Gastroesophageal sphincter (tissue), 3 donors: ENCODE data around the gene CD47.

Experiments used
- EP300 ChIP-seq: sonication (generic); formaldehyde crosslinking; IDR thresholded peaks from one replicate; pipeline ENCODE4 v1.6.1; 2017; ENCODE audit warnings: antibody characterized with exemption, mild to moderate bottlenecking
- POLR2AphosphoS5 ChIP-seq: sonication (generic); formaldehyde crosslinking; IDR thresholded peaks from one replicate; pipeline ENCODE4 v1.6.1; 2017; ENCODE audit warnings: antibody characterized with exemption
- TF ChIP-seq, protein P1 (sequence below), 4 experiments: fragments of 200-600 bp in 2 of 4; fragments of 450-650 bp in 2 of 4; sonication (generic) in 1 of 4; IDR thresholded peaks; one replicate each; pipeline ENCODE4 v1.5.1; 2017 to 2019; ENCODE audit warnings: antibody characterized with exemption in 4 of 4, mild to moderate bottlenecking in 2 of 4, moderate library complexity in 2 of 4

DNA sequence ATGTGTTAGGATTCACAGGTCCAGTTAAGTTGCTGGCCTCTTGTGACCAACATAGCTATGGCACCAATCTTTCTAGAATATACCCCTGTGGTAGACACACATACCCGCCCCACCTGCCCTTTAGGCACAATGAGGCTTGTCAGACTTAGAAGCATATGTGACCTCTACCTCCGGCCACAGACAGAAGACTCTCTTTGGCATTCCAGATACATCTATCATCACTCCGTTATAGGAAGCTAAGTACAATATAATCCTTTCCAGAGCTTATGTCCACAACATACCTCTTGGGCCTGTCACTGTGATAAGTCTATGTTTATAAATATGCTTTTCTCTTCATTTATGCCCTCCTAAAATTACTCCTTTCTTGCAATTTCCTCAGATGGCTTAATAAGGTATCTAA is 39.8 kb downstream of the CD47 start:
- TF ChIP-seq, protein P1, sequence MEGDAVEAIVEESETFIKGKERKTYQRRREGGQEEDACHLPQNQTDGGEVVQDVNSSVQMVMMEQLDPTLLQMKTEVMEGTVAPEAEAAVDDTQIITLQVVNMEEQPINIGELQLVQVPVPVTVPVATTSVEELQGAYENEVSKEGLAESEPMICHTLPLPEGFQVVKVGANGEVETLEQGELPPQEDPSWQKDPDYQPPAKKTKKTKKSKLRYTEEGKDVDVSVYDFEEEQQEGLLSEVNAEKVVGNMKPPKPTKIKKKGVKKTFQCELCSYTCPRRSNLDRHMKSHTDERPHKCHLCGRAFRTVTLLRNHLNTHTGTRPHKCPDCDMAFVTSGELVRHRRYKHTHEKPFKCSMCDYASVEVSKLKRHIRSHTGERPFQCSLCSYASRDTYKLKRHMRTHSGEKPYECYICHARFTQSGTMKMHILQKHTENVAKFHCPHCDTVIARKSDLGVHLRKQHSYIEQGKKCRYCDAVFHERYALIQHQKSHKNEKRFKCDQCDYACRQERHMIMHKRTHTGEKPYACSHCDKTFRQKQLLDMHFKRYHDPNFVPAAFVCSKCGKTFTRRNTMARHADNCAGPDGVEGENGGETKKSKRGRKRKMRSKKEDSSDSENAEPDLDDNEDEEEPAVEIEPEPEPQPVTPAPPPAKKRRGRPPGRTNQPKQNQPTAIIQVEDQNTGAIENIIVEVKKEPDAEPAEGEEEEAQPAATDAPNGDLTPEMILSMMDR (IDR thresholded peaks at IDR 0.05) = no peak
- TF ChIP-seq POLR2AphosphoS5 (no peak), EP300 (no peak)
